Measurements from ENCODE around the gene OTOG.

- TF ChIP-seq CTCF (IDR thresholded peaks at IDR 0.05) = no peak
- TF ChIP-seq POLR2A (IDR thresholded peaks at IDR 0.05) = no peak
- TF ChIP-seq EP300 (IDR thresholded peaks at IDR 0.05) = no peak
Observed at GRCh38 chr11:17642370-17642769, 95.3 kb downstream of the OTOG start.
